ENCODE measurements around the gene GNB3.

GRCh38 chr12:6863586-6864321, 23.0 kb downstream of the GNB3 start:
- TF ChIP-seq BACH2 (CRISPR knock-in tag; IDR thresholded peaks at IDR 0.05; ENCODE audit: borderline replicate concordance) (no peak), PATZ1 (CRISPR knock-in tag; IDR thresholded peaks at IDR 0.05; ENCODE audit: borderline replicate concordance) (no peak), SNAI2 (CRISPR knock-in tag; IDR thresholded peaks at IDR 0.05) (no peak), ZFP3 (CRISPR knock-in tag; IDR thresholded peaks at IDR 0.05) (no peak), OSR1 (CRISPR knock-in tag; IDR thresholded peaks at IDR 0.05) (no peak), CSDC2 (CRISPR knock-in tag; IDR thresholded peaks at IDR 0.05) (no peak), ZC3H10 (CRISPR knock-in tag; IDR thresholded peaks at IDR 0.05) (no peak)

All from SK-N-SH treated with all-trans-retinoic acid at 6 μM for 48 hours (cell line).